Measurements from ENCODE around the gene MRPS18A. TPM values are rescaled to one million over a fixed set of nuclear protein-coding genes. Genes with fewer than 3 reads are reported as not detected.

MRPS18A gene
- total RNA-seq, 1 donor from 2014 or later = 11.7 TPM

DNA sequence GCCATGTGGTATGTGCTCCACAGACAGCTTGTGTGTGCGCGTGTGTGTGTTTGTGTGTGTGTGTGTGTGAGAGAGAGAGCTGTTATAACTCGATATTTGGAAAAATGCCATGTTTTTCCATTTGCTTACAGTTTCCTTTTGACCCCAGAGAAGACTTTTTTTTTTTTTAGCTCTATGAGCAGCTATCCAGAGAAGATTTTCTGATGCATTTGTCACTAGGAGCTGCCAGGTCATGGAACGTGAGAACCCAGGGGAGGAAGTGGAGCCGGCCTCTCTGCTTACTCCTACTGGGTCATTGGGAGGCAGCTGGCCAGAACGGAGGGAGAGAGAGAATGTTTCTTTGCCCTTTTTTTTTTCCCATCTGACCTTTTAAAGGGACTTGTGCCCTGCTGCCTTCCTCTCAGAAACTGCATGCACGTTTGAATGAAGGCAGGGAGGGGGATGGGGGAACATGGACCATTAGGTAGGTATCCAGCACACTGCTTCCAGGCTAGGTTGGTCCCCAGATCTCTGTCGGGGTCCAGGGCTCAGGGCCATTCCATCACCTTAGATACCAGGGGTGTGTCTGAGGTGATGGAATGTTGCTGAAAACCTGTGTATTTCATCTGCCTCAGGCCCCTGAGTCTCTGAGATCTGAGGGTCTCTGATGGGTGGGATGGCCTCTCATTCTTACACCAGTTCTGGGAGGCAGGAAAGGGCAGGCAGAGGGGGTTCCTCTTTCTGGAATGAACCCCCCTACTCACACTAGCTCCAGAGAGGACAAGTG lies 11.2 kb upstream of the MRPS18A start:
- DNase-seq = no peak

DNA sequence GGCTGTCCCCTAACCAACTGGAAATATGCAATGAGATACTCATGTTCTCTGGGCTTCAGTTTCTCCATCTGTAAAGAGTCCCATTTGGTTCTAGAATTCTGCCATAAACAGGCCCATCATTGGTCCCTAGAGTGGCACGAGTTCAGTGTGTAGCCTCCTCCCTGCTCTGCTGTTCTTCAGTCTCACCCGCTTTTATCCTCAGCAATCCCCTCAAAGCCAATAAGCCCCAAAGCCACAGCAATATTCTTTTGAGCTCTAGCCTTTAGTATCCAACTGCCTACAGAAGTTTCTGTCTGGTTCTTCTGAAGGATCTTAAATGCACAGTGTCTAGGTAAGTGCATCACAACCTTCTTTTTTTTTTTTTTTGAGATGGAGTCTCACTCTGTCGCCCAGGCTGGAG lies 9.8 kb upstream of the MRPS18A start:
- DNase-seq = no peak

DNA sequence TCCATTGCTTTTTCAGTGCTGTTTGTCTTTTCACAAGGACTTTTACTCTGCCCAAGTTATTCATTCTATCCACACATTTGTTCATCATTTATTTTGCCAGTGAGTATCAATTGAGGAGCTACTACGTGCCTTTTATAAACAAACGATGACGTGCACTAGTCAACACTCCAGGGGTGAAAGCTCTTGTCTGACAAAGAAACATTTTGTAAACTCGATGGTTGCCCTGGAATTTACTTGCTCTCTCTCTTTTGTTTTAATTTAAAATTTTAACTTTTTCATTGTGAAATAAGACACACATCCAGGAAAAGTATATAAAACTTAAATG lies 8.3 kb upstream of the MRPS18A start:
- no peak for DNase-seq

DNA sequence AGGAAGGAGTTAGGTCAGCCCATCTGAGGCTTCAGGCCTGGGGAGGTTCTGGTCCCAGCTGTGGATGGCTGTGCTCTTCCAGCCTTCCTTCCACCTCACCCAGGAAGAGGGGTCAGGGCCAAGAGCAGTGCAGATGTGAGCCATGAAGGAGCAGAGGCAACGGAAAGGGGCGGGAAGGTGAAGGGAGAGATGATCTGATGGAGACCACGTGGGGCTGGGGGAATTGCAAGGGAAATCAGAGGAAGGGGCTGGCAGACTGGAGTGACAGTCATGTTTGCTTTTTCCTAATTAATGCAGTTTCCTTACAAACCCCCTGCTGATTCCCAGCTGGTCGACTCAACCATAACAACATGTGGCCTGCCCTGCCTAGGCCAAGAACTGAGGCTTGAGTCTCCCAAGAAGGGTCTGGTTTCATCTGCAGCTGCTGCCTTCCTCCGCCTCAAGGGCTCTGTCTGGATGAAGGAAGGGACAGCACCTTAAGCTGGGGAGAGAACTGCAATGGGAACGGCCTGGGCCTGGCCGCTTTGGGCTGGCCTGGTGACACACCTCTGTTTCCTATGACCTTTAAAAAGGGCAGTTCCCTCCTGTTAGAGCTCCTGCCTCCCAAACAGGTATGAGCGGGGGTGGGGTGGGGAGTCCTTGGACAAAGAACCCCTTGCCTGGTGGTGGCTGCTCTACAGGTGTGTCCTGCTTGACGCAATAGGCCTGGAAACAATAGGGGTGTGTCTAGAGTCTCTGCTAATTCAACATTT lies 7.8 kb upstream of the MRPS18A start:
- DNase-seq = no peak

DNA sequence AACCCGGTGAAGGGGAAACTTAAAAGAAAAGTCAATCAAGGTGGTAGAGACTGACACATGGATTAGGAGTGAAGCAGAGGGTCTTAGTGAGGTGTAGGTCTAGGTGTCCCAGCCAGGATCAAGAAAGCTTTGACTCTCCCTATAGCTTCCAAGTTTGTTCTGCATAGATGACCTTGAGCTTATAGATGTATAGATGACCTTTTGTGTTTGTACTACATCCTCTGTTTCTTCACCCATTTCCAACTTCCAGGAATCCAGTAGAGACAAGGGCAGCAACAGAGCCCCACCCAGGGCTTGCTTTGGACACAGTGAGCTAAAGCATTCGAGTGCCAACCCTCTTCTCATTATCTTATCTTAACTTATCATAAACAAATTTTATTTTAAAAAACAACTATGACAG lies 1.8 kb upstream of the MRPS18A start:
- DNase-seq = no peak

DNA sequence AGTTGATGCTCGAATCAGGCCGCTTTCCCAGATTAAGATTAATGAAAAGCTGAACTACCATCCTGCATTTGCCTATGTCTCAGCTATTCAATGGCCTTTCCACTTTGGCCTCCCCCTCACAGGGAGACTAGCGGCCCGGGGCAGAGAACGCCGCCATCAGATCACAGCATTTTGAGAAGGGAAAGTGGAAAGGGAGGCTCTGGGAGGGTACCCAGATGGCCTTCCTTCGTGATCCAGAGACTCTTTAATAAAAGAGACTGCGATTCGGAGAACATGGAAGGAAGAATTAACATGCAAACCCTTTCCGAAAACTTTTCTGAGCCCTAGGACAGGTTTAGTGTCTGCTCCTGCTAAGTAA lies 533 bp downstream of the MRPS18A start:
- DNase-seq = no peak

DNA sequence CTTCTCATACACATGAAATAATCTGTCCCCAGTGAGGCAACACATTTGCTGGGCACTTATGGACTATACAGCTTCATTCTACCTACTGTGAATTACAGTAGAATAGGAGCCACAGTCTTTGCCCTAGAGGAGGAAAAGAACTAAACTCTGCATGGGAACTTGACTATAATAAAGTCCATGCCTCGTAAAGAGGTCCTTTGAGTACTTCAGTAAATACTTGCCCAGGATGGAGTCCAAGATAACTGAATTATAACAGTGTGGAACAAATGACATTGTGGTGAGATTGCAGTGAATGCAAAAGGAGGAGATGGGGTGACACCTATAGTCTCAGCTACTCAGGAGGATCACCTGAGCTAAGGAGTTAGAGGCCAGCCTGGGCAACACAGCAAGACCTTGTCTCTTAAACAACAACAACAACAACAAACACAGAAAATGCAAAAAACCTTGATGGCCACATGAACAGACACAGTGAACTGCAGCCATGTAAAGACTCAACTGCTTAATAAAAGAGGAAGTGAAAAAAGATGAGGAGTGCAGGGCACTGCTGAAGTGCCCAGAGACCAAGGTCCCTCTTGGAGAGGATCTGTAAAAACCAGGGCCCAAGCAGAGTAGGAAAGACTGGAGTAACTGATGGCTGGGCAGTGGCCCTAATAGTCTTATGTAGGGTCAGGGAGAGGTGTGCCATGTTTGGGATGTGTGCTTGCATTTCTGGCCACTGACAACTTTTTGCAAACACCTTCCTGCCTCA lies 3.7 kb downstream of the MRPS18A start:
- no peak for DNase-seq

DNA sequence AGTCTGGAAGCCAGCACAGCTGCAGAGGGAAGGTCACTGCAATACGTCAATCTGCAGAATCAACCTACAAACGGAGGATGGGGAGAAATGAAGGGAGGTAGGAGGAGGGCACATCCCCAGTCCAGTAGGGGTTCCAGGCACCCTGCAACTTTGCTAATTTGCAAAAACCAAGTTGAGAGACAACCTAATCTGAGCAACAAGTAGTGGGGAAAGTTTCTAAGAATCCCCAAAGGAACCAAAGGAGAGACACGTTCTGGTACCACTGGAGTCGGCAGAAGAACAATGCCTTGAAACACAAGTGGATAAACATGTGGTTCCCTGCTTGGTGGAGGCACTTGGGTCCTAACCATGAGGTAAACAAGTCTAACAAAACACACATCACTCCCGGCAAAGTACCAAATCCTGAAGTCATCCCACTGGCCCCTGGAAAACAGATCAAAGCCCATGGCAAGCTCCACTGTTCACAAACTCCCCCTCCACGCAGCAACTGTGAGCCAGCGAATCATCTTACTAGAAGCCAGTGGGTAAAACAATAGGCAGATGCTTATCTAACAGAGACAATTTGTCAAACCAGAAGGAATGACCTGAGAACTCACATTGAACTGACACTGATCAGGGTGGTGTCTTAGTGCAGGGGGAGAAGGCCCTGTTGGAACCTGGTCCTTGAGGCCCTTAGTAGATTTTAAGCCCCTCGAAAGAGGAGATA lies 4.7 kb downstream of the MRPS18A start:
- no peak for DNase-seq

DNA sequence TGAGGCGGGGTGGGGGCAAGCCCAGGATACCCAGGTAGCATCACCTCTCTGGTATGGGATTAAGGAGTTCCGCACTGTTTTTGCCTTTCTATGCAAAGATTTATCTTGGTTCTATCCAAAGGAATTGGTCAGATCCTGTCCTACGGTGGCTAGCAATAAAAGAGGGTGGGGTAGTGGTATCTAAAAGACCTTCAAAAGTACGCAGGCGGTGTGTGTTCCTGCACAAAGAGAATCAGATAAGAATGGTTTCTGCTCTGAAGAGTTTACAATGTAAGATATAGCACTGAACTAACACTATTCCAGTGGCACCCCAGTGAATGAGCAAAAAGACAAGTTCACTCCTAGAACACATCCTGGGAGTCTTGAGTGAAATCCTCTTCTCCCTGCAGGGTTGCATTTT lies 6.3 kb downstream of the MRPS18A start:
- DNase-seq = no peak

DNA sequence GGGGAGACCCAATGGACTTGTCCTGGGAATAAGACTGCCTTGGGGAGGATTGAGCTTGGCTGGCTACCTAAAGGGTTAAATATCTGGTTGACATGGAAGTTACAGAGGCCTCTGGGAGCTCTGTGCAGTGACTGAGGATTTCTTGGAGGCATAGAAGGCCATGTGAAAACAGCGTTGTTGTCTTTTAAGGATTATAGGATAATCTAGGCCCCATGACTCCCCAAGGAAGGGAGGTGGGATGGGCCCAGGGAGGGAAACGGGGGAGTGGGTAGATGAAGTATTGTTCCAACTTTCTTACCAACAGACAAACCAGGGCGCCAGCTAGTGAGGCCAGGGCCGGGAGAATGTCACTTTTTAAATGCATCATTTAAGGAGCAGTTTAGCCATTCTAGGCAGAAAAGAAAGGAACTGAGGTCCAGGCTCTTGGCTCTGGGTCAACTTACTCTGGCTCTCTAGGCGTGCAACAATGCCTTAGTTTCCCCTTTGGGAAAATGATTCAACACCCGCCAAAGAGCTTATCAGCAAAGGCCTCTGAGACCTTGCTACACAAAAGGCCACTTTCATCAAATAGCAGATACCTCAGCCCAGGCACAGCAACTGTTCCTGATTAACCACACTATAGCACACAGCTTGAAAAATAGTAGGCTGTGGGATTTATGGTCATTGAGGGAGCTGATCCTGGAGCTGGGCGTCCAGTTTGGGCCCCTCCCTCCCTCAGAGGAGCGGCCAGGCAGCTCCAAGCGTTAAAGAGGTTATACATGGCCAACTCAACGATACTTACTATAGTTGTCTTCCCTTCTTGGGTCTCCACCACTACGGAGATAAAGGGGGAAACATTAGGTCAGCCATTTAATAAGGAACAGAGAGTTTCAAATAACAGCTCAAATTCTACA lies 7.0 kb downstream of the MRPS18A start:
- no peak for DNase-seq

DNA sequence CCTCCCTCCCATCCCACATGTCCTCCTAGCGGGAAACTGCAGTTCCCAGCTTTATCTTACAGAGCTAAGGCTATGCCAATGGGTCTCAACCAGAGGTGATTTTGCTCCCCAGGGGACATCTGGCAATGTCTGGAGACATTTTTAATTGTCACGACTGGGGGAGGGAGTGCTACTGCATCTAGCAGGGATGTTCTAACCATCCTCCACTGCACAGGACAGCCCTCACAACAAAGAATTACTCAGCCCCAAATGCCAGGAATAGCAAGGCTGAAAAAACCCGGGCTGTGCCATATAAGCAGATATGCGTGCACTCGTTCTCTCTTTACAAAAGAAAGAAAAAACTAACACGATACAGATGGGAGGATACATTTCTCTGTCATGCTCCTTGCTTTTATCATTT lies 8.5 kb downstream of the MRPS18A start:
- no peak for DNase-seq

DNA sequence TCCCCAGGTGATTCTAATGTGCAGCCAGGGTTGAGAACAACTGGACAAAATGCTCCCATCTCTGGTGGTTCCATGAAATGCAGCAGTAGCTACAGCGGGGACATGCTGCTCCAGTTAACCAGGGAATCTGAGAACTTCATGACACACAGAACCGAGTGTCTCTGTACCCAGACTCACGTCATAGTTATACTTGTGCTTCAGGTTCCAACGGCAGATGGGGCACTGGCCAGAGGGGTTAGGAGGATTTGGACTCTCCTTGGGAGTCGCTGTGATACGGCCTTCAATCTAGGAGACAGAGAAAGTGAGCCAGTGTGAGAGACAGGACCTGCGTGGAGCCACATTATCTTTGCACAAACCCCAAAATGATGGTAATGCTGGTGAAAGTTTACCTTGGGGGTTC lies 9.2 kb downstream of the MRPS18A start:
- DNase-seq = no peak

DNA sequence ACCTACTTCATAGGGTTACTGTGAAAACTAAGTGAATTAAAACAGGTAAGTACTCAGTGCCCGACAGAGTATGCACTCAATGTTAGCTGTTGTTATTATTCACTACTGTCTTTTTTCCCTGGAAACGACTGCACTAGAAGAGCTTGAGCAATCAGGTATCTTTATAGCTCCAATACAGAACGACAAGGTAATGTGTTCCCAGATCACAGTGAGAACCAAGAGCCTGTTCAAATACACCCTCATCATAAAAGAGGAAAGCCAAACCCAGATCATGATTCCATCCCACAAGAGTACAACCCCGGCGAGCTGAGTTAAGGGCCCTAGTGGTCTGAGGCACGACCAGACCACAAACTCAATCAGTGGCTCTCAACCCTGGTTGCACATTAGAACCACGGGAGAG lies 9.8 kb downstream of the MRPS18A start:
- DNase-seq = no peak

DNA sequence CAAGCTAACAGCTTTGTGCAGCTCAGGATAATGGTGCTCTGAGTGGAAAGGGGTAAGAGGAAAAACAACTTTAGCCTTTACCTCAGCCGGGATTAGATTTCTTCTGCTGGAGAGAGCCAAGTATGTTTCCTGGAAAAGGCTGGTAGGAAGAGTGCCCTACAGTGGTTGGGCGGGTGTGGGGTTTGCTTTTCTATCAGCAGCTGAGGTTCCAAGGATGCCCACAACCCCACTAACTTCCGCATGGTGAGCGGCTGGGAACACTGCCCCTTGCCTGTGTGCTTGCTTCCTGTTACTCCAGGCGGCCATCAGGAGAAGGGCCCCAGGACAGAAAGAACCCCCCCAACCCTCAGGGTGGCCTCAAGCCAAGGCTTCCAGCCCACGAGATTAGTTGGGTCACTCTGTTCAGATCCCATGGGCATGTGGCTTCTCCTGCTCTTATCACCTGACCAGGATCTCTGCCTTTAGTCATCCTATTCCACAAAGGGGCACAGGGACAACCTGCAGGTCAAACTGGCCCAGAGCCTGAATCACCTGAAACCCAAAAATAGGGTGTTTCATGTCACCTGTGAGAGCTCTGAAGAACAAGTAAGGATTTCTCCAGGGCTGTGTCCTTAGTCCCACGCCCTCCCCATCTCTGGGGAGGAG lies 10.5 kb downstream of the MRPS18A start:
- no peak for DNase-seq

DNA sequence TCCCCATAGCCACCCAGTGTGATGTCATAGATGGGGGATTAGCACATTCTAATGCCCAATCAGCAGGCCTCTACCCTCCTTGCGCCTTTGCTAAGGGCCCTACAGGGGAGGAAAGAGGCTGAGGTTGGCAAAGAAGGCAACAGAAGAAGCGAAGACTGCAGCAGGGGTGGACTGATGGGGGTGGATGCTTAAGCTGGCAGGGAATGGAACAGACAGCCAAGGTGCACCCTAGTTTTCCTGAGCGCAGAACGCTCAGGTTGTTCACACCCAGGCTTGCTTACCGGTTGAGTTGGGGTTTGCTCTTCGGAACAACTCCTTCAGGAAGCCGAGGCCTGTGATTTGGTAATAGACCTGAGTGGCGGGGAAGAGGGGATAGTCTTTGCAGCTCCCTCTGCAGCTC lies 12.7 kb downstream of the MRPS18A start:
- no peak for DNase-seq

DNA sequence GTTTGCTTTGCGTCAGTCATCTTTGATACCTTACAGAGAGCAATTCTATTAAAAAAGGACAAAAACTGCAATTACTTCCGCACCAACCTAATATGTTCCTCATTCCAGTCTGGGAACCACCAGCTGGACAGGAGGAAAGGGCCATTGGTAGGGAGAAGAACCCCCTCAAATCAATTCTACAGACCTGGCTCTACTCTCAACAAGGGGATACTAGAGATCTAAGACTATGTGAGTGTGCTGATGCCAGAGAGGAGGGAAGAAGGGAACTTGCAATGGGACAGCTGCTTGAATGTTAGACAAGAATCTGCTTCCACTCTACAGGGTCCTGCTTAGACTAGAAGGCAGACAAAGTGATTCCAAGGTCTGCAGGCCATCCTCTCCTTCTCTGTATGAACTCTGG lies 13.3 kb downstream of the MRPS18A start:
- no peak for DNase-seq

DNA sequence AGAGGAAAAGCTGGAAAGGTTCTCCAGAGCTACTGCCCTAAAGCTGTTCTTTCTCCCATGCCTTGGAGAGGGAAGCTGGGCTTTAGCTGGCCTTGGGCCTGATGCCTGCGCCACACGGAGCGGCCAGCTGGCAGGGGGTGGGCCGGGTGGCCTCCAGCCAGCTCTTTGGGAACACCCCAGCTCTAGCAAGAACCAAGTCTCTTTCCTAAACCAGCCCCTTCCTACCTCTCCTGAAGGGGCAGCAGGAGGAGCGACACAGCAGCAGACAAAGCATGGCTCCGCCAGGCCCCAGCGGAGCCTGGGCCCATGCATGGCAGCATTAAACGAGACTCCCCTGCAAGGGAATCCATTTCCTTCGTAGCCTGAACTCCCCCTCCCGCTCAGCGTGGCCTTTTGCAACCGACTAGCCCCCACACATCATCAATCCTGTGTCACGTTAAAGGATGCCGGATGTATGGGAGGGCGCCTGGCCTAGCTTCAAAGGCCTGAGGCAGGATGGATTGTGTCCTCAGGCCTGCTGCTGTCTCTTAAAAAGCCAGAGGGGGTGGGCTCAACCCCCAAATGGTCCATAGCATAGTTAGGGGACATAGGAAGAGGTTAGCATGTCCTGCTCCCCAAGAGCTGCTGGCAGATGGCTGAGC lies 14.0 kb downstream of the MRPS18A start:
- no peak for DNase-seq

DNA sequence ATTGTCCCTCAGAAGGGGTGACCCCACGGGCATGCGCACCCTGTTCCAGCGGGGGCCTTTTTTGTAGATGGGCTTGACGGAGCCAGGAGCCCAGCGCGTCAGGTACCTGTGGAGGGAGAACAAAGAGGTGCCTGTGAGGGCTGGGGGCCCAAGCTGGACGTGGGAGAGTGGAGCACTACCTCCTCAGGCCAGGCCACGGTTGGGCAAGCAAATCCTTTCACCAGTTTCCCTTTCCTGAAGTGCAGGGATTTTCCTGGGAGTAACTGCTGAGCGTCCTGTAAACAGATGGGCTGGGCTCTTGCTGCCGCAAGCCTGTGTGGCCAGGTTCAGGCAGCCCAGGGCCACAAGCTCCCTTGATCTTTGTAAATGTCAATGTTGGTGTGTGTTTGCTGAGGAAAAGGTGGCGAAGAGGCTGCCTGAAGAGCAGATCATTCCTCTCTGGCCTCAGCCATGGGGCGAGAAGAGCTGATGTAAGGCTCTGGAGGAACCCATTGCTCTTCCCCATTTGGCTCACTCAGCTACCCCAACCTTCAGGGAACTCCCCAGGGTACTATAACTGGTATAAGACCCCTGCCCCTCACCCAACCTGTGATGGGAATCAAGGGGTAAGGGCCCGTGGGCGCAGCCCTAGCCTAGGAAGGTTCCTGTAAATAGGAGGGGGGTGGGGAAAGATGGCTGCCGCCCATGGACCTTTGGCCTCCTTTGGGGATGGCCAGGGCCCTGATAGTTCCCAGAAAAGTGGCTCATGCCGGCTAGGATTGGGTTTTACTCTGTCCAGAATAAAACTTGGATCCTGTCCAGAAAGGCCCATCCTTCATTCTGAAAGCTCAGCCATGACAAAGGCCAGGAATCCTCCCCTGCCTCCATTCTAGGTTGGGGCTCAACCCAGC lies 15.5 kb downstream of the MRPS18A start:
- DNase-seq = no peak

DNA sequence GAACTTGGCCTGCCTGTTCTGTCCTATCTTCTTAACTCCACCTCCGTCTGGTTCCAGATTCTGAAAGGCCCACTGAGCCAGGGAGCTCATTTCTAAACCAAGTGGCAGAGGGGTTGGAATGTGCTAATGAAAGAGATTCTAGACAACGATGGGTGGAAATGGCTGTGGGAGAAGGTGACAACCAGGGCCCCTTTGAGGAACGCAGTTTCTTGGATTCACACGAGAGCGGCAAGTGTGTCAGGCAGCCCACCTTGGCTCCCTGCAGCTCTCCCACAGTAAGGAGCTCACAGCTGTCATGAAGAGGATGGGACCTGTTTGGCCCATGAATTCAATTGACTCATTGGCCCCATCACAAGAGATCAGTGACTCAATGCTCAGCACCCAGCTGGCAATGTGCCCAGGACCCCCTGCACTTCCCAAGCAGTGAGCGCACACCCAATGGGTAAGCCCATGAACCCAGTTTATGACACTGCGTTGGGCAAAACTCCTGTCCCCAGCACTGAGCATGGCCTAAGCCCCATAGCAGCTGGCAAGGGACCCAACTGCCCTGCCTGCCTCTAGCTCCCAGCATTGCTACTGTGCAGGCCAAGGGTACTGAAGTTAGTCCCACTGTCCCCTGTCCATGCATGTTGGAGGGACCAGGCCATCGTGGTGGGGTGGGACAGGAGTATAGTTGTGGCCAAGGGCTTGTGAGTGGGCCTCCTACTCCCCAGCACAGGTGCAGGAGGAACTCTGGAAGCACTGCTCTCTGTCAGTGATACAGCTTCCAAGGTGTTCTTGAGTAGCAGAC lies 16.4 kb downstream of the MRPS18A start:
- DNase-seq = no peak
